K562 (cell line): ENCODE data around the gene ANKZF1. TPM values are rescaled to one million over a fixed set of nuclear protein-coding genes. Genes with fewer than 3 reads are reported as not detected.
A peak's percentile ranks its signal among the peaks of the same experiment; 100 is the strongest.

Source experiments
- CREB1 ChIP-seq, 2 experiments: sonication (generic) in 1 of 2; formaldehyde crosslinking in 1 of 2; IDR thresholded peaks; 2 replicates each; pipeline versions ENCODE4 v1.6.1 to v1.8.0; 2012 to 2022; ENCODE audit warnings: inconsistent platforms in 1 of 2, mild to moderate bottlenecking in 1 of 2, missing genetic modification reagents in 1 of 2, moderate library complexity in 1 of 2
- FOXK2 ChIP-seq, 2 experiments: fragments of 450-650 bp; IDR thresholded peaks in 1 of 2; conservative IDR thresholded peaks in 1 of 2; 2 replicates each; pipeline ENCODE4 v1.6.1; 2016; ENCODE audit warnings: low read depth in 2 of 2, mild to moderate bottlenecking in 1 of 2
- NRF1 ChIP-seq, 2 experiments: fragments of 450-650 bp; IDR thresholded peaks in 1 of 2; conservative IDR thresholded peaks in 1 of 2; 2 replicates each; pipeline ENCODE4 v1.6.1; 2014; ENCODE audit warnings: mild to moderate bottlenecking in 2 of 2
- SRF ChIP-seq, 2 experiments: fragments of 250-450, 450-650 bp in 1 of 2; sonication (Bioruptor Pico) in 1 of 2; sonication (generic) in 1 of 2; formaldehyde crosslinking; IDR thresholded peaks; 2 replicates each; pipeline versions ENCODE4 v1.5.0 to v1.5.1; 2020 to 2022; ENCODE audit warnings: mild to moderate bottlenecking in 1 of 2, missing genetic modification reagents in 1 of 2
- polyA plus RNA-seq, 8 experiments: library from polyadenylated mRNA; depleted of rRNA in 4 of 8; stranded (reverse) in 5 of 8; unstranded in 3 of 8; fragments of >200 nt; fragmentation: Nextera tagmentation in 2 of 8; fragmentation: Illumina TruSeq in 1 of 8; extraction: Ambion mirVana in 2 of 8; extraction: Trizol in 1 of 8; gene quantifications; 2 replicates each; pipeline versions ENCODE4 v1.2.1 to v1.2.3, GENCODE V29; 2011 to 2014; ENCODE audit warnings: inconsistent platforms in 1 of 8, missing spikeins in 1 of 8
- total RNA-seq, 7 experiments: library from RNA; depleted of rRNA in 6 of 7; stranded (reverse); fragments of >200 nt in 6 of 7; fragmentation: Illumina TruSeq in 2 of 7; extraction: Trizol in 2 of 7; gene quantifications; 2 replicates each; pipeline versions ENCODE4 v1.2.1 to v1.2.3, GENCODE V29; 2011 to 2021; ENCODE audit warnings: low replicate concordance in 1 of 7
- TF ChIP-seq, protein P1 (sequence below), 2 experiments: IDR thresholded peaks; 2 replicates each; pipeline ENCODE4 v1.6.1; 2011; ENCODE audit warnings: borderline replicate concordance in 1 of 2, control low read depth in 1 of 2, low read depth in 1 of 2, low read length in 1 of 2, mild to moderate bottlenecking in 1 of 2, mixed read lengths in 1 of 2, moderate library complexity in 1 of 2; ENCODE audit not compliant: insufficient read depth in 1 of 2, insufficient read length in 1 of 2, poor library complexity in 1 of 2, severe bottlenecking in 1 of 2; ENCODE audit errors: extremely low read depth in 1 of 2
- TF ChIP-seq, protein P2 (sequence below): fragments of 200-800 bp; sonication (Bioruptor generic); IDR thresholded peaks from 2 replicates; pipeline ENCODE4 v1.6.1; 2017; ENCODE audit warnings: missing genetic modification characterization, missing compliant biosample characterization
- TF ChIP-seq, protein P3 (sequence below), 2 experiments: IDR thresholded peaks; 2 replicates each; pipeline ENCODE4 v1.6.1; 2012; ENCODE audit warnings: improper control_type of control experiment in 2 of 2, low read depth in 2 of 2, low read length in 2 of 2, borderline replicate concordance in 1 of 2
- TF ChIP-seq, protein P4 (sequence below), 2 experiments: fragments of 200-800 bp in 1 of 2; sonication (Bioruptor generic) in 1 of 2; sonication (generic) in 1 of 2; formaldehyde crosslinking in 1 of 2; IDR thresholded peaks in 1 of 2; conservative IDR thresholded peaks in 1 of 2; 2 replicates each; pipeline versions ENCODE4 v1.5.0 to v1.6.1; 2016 to 2020; ENCODE audit warnings: missing compliant biosample characterization in 1 of 2, missing genetic modification characterization in 1 of 2, missing genetic modification reagents in 1 of 2
- TF ChIP-seq, protein P5 (sequence below): fragments of 450-650 bp; IDR thresholded peaks from 2 replicates; pipeline ENCODE4 v1.6.1; 2016; ENCODE audit warnings: antibody characterized with exemption

Gene ANKZF1
- total and polyA plus RNA-seq, 9 of the 15 experiments (the other 6 are each of a cell fraction or from before 2014, with no cell fraction given), result 3.1 to 60.6 (median 31.0) TPM

DNA sequence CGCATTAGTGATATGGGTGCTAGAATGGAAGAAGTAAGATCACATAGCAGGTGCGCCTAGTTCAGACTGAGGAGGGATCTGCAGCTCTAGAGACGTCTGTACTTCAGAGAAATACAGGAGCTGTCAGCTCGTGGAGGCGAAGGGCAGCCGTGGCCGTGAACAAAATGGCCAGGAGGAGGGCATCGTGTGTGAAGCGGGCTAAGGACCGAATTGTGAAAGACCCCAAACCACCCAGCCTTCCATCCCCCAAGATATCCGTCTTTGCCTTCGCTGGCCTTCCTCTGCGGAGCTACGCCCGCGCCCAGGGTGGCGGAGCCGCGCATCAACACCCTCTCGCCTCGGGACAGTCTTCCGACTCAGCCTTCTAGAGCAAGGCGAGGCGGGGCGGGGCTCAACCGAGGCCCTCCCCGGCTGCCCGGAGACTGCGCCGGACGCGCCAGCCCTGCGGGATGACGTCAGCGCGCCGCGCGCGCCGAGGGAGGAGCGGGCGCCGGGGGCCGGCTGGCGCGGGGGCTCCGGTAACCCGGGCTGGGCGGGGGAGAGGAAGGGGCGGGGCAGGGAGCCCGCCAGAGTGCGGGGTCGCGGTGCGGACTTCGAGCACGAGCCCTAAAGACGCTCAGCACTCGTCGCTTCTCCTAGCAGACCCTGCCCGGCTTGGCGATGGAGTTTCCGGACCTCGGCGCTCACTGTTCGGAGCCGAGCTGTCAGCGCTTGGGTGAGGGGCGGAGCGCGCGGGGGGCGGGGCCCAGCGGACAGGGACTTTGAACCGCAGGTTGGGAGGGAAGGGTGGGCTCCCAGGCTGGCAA lies 23.1 kb upstream of the ANKZF1 start, which contains the start of gene ZFAND2B (continued):
- TF ChIP-seq, protein P1, sequence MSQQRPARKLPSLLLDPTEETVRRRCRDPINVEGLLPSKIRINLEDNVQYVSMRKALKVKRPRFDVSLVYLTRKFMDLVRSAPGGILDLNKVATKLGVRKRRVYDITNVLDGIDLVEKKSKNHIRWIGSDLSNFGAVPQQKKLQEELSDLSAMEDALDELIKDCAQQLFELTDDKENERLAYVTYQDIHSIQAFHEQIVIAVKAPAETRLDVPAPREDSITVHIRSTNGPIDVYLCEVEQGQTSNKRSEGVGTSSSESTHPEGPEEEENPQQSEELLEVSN (IDR thresholded peaks at IDR 0.05; ENCODE audit: borderline replicate concordance in 1 of 2, extremely low read depth in 1 of 2, insufficient read depth in 1 of 2, insufficient read length in 1 of 2, low read depth in 1 of 2, low read length in 1 of 2, poor library complexity in 1 of 2, severe bottlenecking in 1 of 2), result peak in 1 of 2 experiments; percentile 32
- TF ChIP-seq, protein P2, sequence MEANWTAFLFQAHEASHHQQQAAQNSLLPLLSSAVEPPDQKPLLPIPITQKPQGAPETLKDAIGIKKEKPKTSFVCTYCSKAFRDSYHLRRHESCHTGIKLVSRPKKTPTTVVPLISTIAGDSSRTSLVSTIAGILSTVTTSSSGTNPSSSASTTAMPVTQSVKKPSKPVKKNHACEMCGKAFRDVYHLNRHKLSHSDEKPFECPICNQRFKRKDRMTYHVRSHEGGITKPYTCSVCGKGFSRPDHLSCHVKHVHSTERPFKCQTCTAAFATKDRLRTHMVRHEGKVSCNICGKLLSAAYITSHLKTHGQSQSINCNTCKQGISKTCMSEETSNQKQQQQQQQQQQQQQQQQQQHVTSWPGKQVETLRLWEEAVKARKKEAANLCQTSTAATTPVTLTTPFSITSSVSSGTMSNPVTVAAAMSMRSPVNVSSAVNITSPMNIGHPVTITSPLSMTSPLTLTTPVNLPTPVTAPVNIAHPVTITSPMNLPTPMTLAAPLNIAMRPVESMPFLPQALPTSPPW (CRISPR knock-in tag), result peak; percentile 97
- TF ChIP-seq, protein P3, sequence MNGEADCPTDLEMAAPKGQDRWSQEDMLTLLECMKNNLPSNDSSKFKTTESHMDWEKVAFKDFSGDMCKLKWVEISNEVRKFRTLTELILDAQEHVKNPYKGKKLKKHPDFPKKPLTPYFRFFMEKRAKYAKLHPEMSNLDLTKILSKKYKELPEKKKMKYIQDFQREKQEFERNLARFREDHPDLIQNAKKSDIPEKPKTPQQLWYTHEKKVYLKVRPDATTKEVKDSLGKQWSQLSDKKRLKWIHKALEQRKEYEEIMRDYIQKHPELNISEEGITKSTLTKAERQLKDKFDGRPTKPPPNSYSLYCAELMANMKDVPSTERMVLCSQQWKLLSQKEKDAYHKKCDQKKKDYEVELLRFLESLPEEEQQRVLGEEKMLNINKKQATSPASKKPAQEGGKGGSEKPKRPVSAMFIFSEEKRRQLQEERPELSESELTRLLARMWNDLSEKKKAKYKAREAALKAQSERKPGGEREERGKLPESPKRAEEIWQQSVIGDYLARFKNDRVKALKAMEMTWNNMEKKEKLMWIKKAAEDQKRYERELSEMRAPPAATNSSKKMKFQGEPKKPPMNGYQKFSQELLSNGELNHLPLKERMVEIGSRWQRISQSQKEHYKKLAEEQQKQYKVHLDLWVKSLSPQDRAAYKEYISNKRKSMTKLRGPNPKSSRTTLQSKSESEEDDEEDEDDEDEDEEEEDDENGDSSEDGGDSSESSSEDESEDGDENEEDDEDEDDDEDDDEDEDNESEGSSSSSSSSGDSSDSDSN (IDR thresholded peaks at IDR 0.05; ENCODE audit: borderline replicate concordance in 1 of 2, low read depth in 2 of 2, low read length in 2 of 2), result 0 out of 4 replicates have a peak, but pooled peaks have one; percentile 24 to 50
- peak; percentile 83 for TF ChIP-seq CREB1 (IDR thresholded peaks at IDR 0.05)
- TF ChIP-seq CREB1 (CRISPR knock-in tag; IDR thresholded peaks at IDR 0.05), result peak; percentile 64; the same call in 1 of the 2 replicates
- TF ChIP-seq, protein P4, sequence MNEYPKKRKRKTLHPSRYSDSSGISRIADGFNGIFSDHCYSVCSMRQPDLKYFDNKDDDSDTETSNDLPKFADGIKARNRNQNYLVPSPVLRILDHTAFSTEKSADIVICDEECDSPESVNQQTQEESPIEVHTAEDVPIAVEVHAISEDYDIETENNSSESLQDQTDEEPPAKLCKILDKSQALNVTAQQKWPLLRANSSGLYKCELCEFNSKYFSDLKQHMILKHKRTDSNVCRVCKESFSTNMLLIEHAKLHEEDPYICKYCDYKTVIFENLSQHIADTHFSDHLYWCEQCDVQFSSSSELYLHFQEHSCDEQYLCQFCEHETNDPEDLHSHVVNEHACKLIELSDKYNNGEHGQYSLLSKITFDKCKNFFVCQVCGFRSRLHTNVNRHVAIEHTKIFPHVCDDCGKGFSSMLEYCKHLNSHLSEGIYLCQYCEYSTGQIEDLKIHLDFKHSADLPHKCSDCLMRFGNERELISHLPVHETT (CRISPR knock-in tag; conservative IDR thresholded peaks at IDR 0.05 in 1 of 2, IDR thresholded peaks at IDR 0.05 in 1 of 2), result peak in 1 of 2 experiments; percentile 82; a peak in 2 of 4 replicates
- TF ChIP-seq, protein P5, sequence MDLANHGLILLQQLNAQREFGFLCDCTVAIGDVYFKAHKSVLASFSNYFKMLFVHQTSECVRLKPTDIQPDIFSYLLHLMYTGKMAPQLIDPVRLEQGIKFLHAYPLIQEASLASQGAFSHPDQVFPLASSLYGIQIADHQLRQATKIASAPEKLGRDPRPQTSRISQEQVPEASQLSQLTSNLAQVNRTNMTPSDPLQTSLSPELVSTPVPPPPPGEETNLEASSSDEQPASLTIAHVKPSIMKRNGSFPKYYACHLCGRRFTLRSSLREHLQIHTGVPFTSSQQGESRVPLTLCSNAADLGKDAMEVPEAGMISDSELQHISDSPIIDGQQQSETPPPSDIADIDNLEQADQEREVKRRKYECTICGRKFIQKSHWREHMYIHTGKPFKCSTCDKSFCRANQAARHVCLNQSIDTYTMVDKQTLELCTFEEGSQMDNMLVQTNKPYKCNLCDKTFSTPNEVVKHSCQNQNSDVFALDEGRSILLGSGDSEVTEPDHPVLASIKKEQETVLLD, result 0 out of 2 replicates have a peak, but pooled peaks have one; percentile 27
- TF ChIP-seq SRF (CRISPR knock-in tag; IDR thresholded peaks at IDR 0.05), result peak in 1 of 2 experiments; percentile 54; a peak in 1 of 4 replicates
- TF ChIP-seq FOXK2 (conservative IDR thresholded peaks at IDR 0.05 in 1 of 2, IDR thresholded peaks at IDR 0.05 in 1 of 2; ENCODE audit: low read depth in 2 of 2), result peak in 1 of 2 experiments; percentile 53; a peak in 1 of 4 replicates
- peak; percentile 89 to 90 for TF ChIP-seq NRF1 (conservative IDR thresholded peaks at IDR 0.05 in 1 of 2, IDR thresholded peaks at IDR 0.05 in 1 of 2)
